ENCODE results near the gene RER1.

DNA sequence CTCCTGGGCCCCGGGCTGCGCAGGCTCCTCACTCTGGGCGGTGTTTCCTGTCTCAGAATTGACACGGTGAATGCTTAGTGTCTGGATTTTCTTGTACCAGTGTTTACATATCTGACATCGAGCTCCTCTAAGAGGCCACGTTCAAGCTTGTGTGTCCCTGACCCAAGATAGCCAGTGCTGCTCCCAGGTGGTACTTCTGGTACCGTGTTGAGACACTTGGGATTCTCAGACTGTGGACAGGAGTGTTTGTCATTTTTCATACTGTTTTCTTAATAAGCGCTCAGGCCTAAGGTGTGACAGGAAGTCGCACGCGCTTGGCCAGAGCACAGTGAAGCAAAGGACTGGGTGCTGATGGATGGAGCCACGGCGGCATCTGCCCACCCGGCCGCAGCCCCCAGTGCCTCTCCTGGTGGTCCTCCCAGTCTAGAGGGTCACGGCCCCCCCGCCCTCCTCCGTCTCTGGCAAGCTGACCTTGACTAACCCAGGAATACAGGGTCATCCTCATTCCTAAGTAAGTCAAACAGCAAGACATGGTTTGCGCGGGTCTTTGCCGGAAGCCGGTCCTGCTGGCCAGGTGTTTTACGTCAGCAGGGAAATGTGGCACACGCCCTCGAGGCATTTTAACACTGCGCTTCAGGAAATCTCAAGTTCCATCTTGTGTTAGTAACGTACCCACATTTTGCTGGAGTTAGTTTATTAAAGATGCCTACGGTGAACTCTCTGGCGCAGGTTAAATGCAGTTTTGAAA lies 12.7 kb downstream of the RER1 start:
- TF ChIP-seq, protein P1, sequence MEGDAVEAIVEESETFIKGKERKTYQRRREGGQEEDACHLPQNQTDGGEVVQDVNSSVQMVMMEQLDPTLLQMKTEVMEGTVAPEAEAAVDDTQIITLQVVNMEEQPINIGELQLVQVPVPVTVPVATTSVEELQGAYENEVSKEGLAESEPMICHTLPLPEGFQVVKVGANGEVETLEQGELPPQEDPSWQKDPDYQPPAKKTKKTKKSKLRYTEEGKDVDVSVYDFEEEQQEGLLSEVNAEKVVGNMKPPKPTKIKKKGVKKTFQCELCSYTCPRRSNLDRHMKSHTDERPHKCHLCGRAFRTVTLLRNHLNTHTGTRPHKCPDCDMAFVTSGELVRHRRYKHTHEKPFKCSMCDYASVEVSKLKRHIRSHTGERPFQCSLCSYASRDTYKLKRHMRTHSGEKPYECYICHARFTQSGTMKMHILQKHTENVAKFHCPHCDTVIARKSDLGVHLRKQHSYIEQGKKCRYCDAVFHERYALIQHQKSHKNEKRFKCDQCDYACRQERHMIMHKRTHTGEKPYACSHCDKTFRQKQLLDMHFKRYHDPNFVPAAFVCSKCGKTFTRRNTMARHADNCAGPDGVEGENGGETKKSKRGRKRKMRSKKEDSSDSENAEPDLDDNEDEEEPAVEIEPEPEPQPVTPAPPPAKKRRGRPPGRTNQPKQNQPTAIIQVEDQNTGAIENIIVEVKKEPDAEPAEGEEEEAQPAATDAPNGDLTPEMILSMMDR (IDR thresholded peaks at IDR 0.05; ENCODE audit: low read length), result no peak
- TF ChIP-seq EZH2 (optimal IDR thresholded peaks at IDR 0.05; ENCODE audit: low read depth, low read length), result no peak
